ENCODE measurements around the gene KIR3DL3.
"Not testable (repeated sequence)": the region's sequence is repeated elsewhere in the genome, so short reads cannot be mapped to it uniquely, and the experiment has no call there.

Gene KIR3DL3

GRCh38 chr19:54778896-54779295 is 54.7 kb downstream of the KIR3DL3 start:
- DNase-seq (ENCODE audit: low read depth in 2 of 2): not testable (repeated sequence)

GRCh38 chr19:54782916-54783315 is 58.7 kb downstream of the KIR3DL3 start:
- not testable (repeated sequence) for DNase-seq (ENCODE audit: low read depth in 2 of 2)
